H1 (cell line): ENCODE results near the gene COG3. TPM values are rescaled to one million over a fixed set of nuclear protein-coding genes. Genes with fewer than 3 reads are reported as not detected.

Experiments
- CTCF ChIP-seq, 3 experiments: IDR thresholded peaks; 1 replicate in 2 of 3; 2 replicates in 1 of 3; pipeline versions ENCODE4 v1.5.1 to v1.6.1; 2011; ENCODE audit warnings: low read length in 3 of 3, mild to moderate bottlenecking in 3 of 3, inconsistent platforms in 2 of 3, low read depth in 1 of 3, moderate library complexity in 1 of 3; ENCODE audit not compliant: insufficient read depth in 1 of 3; ENCODE audit errors: control extremely low read depth in 1 of 3
- HDAC6 ChIP-seq: IDR thresholded peaks from one replicate; pipeline ENCODE4 v1.7.1; 2012; ENCODE audit warnings: low read depth, mild to moderate bottlenecking, inconsistent platforms, low read length, moderate library complexity
- NRF1 ChIP-seq: IDR thresholded peaks from 2 replicates; pipeline ENCODE4 v1.6.1; 2011; ENCODE audit warnings: mild to moderate bottlenecking, low read depth, low read length, improper control_type of control experiment
- SP1 ChIP-seq: IDR thresholded peaks from 2 replicates; pipeline ENCODE4 v1.6.1; 2011; ENCODE audit warnings: low read depth, low read length
- polyA plus RNA-seq, 7 experiments: library from polyadenylated mRNA; depleted of rRNA in 3 of 7; stranded (reverse) in 5 of 7; unstranded in 2 of 7; fragments of >200 nt in 5 of 7; fragments of 200-250 nt in 2 of 7; gene quantifications; 1 replicate in 5 of 7; 2 replicates in 1 of 7; 4 replicates in 1 of 7; pipeline versions ENCODE4 v1.2.1 to v1.2.3, GENCODE V29; 2011 to 2013; ENCODE audit warnings: missing spikeins in 2 of 7, mixed read lengths in 2 of 7
- total RNA-seq: library from RNA; stranded (reverse); fragmentation: NEBNext Ultra II Directional; extraction: Animal tissue kit (Norgen Biotek cat#: 25700); gene quantifications from 2 replicates; pipeline ENCODE4 v1.2.1, GENCODE V29; 2021

Gene COG3
- total and polyA plus RNA-seq, 2 of the 8 experiments (the other 6 are each of a cell fraction or from before 2014, with no cell fraction given), result 12.7 to 13.5 TPM

DNA sequence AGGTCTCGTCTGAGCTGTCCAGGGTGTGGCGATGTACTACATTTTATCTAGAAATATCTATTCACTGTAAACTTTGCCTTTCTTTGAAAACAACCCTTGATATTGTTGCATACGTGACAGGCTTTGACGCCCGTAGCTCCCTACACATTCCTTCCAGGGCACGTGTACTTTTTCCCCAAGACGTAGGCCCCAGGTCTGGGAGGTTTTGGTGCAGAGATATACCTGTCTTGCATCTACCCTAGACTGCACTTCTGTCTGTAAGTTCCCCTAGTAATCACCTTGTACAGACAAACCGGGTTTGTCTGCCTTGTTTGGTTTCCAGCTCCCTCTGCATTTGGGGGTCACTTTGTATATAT is 81.6 kb downstream of the COG3 start (continued):
- no peak for TF ChIP-seq HDAC6
- TF ChIP-seq SP1, result no peak
- TF ChIP-seq CTCF (IDR thresholded peaks at IDR 0.05; ENCODE audit: control extremely low read depth in 1 of 3, insufficient read depth in 1 of 3, low read depth in 1 of 3, low read length in 3 of 3), result no peak
- no peak for TF ChIP-seq NRF1
